COLO668 (cell line): Measurements from ENCODE around the gene TSACC.
A peak's percentile ranks its signal among the peaks of the same experiment; 100 is the strongest.

Experiments
- DNase-seq: peaks from one replicate; lab custom pipeline; 2025; ENCODE audit not compliant: unreplicated experiment; lab: John Stamatoyannopoulos, UW

Gene TSACC

GRCh38 chr1:156391701-156392100 lies 53.4 kb downstream of the TSACC start:
- no peak for DNase-seq

- DNase-seq: no peak
Measured at GRCh38 chr1:156392452-156392853, 54.1 kb downstream of the TSACC start.

- no peak for DNase-seq
Measured at GRCh38 chr1:156393095-156393494, 54.8 kb downstream of the TSACC start.

- no peak for DNase-seq
Measured at GRCh38 chr1:156394082-156394481, 55.8 kb downstream of the TSACC start.

GRCh38 chr1:156394835-156395461 lies 56.6 kb downstream of the TSACC start:
- DNase-seq: peak; percentile 95
